Measurements from ENCODE around the gene SAMM50. TPM values are rescaled to one million over a fixed set of nuclear protein-coding genes. Genes with fewer than 3 reads are reported as not detected.
"Not testable (repeated sequence)": the region's sequence is repeated elsewhere in the genome, so short reads cannot be mapped to it uniquely, and the experiment has no call there.

SAMM50 gene
- total RNA-seq, 1 donor from 2014 or later = 32.6 TPM

- no peak for DNase-seq (ENCODE audit: low read depth)
Measured at GRCh38 chr22:43999378-43999777, 44.1 kb downstream of the SAMM50 start.

- no peak for DNase-seq (ENCODE audit: low read depth)
Measured at GRCh38 chr22:44000123-44000522, 44.9 kb downstream of the SAMM50 start.

- DNase-seq (ENCODE audit: low read depth) = no peak
Measured at GRCh38 chr22:44001521-44001920, 46.3 kb downstream of the SAMM50 start.

GRCh38 chr22:44002324-44002723 lies 47.1 kb downstream of the SAMM50 start:
- DNase-seq (ENCODE audit: low read depth) = no peak

GRCh38 chr22:44002997-44003396 lies 47.8 kb downstream of the SAMM50 start:
- DNase-seq (ENCODE audit: low read depth) = no peak

GRCh38 chr22:44003405-44004103 lies 48.3 kb downstream of the SAMM50 start:
- no peak for DNase-seq (ENCODE audit: low read depth)

- no peak for DNase-seq (ENCODE audit: low read depth)
Measured at GRCh38 chr22:44004104-44004460, 48.8 kb downstream of the SAMM50 start.

- DNase-seq (ENCODE audit: low read depth) = no peak
Measured at GRCh38 chr22:44005524-44005923, 50.3 kb downstream of the SAMM50 start.

GRCh38 chr22:44012162-44012561 lies 56.9 kb downstream of the SAMM50 start:
- DNase-seq (ENCODE audit: low read depth) = no peak

- DNase-seq (ENCODE audit: low read depth) = no peak
Measured at GRCh38 chr22:44012591-44012990, 57.3 kb downstream of the SAMM50 start.

GRCh38 chr22:44014241-44014640 lies 59.0 kb downstream of the SAMM50 start:
- no peak for DNase-seq (ENCODE audit: low read depth)

- DNase-seq (ENCODE audit: low read depth) = not testable (repeated sequence)
Measured at GRCh38 chr22:44016586-44016985, 61.3 kb downstream of the SAMM50 start.

- no peak for DNase-seq (ENCODE audit: low read depth)
Measured at GRCh38 chr22:44018594-44018993, 63.4 kb downstream of the SAMM50 start.

- DNase-seq (ENCODE audit: low read depth) = no peak
Measured at GRCh38 chr22:44019416-44019815, 64.2 kb downstream of the SAMM50 start.

GRCh38 chr22:44019846-44020245 lies 64.6 kb downstream of the SAMM50 start:
- DNase-seq (ENCODE audit: low read depth) = no peak

GRCh38 chr22:44020981-44021380 lies 65.7 kb downstream of the SAMM50 start:
- DNase-seq (ENCODE audit: low read depth) = no peak

- DNase-seq (ENCODE audit: low read depth) = peak; percentile 57
Measured at GRCh38 chr22:44023404-44024287, 68.4 kb downstream of the SAMM50 start.

GRCh38 chr22:44024288-44024921 lies 69.2 kb downstream of the SAMM50 start, which contains the start of gene PARVB:
TSS of gene PARVB (plus strand) at chr22:44024302. CDS start at chr22:44024340, 38 bp downstream.
- peak; percentile 53 for DNase-seq (ENCODE audit: low read depth)

- no peak for DNase-seq (ENCODE audit: low read depth)
Measured at GRCh38 chr22:44025171-44026065, 70.2 kb downstream of the SAMM50 start.

- DNase-seq (ENCODE audit: low read depth) = no peak
Measured at GRCh38 chr22:44026066-44026629, 70.9 kb downstream of the SAMM50 start.
